ENCODE measurements around the gene CACNG4. TPM values are rescaled to one million over a fixed set of nuclear protein-coding genes. Genes with fewer than 3 reads are reported as not detected.

The CACNG4 gene
- total RNA-seq, 4 donors from 2014 or later = 0.27 to 1.9 TPM; not detected in 2

DNA sequence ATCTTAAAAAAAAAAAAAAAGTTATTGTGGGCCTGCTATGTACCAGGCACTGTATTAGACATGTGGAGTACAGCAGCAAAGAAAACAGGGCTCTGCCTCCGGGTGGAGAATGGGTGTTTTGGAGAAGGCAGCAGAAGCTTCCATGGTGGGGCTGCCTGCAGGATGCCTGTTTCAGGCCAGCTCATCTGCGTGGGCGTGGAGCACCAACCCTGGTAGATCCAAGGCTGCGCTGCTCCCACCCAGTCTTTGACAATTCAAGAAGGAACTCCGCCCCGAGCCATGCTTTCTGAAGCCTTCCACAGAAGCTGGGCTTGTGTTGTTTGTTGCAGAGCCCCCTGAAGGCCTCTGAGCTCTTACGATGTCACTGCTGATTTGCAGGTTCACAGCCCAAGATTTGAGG lies 56.7 kb downstream of the CACNG4 start:
- DNase-seq = no peak
- WGBS, 2 donors (ENCODE audit: low coverage in 1 of 2) = 87% methylated on average over 7 of the region's 7 CpGs; no CpG with 5 or more reads in 1 of the 2 donors
- intact Hi-C loops (cut with DNase I; ENCODE audit: low total_unique reads) = no loop called here
- no peak overlapping the region for H3K4me3 ChIP-seq
- no peaks in the 10 kb centered on the region for H3K27me3 ChIP-seq
- no peaks in the 10 kb centered on the region for H3K36me3 ChIP-seq
- peaks cover 0 to 9% (median 6%) of the 10 kb centered on the region in 4 donors for H3K4me1 ChIP-seq
- H3K9me3 ChIP-seq = no peaks in the 10 kb centered on the region
- no peak overlapping the region for H3K27ac ChIP-seq
- in situ Hi-C loops (cut with MboI; ENCODE audit: low pct_ligation_motif_present in 1 of 4, low pct_unique_long_range_greater_than_20kb in 1 of 4, low sequenced_read_pairs in 3 of 4) = no loop called here
- TF ChIP-seq, protein P1, sequence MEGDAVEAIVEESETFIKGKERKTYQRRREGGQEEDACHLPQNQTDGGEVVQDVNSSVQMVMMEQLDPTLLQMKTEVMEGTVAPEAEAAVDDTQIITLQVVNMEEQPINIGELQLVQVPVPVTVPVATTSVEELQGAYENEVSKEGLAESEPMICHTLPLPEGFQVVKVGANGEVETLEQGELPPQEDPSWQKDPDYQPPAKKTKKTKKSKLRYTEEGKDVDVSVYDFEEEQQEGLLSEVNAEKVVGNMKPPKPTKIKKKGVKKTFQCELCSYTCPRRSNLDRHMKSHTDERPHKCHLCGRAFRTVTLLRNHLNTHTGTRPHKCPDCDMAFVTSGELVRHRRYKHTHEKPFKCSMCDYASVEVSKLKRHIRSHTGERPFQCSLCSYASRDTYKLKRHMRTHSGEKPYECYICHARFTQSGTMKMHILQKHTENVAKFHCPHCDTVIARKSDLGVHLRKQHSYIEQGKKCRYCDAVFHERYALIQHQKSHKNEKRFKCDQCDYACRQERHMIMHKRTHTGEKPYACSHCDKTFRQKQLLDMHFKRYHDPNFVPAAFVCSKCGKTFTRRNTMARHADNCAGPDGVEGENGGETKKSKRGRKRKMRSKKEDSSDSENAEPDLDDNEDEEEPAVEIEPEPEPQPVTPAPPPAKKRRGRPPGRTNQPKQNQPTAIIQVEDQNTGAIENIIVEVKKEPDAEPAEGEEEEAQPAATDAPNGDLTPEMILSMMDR (IDR thresholded peaks at IDR 0.05) = no peak
- TF ChIP-seq POLR2AphosphoS5 (IDR thresholded peaks at IDR 0.05) (no peak), POLR2A (IDR thresholded peaks at IDR 0.05) (no peak), EP300 (IDR thresholded peaks at IDR 0.05; ENCODE audit: low read depth) (no peak)

DNA sequence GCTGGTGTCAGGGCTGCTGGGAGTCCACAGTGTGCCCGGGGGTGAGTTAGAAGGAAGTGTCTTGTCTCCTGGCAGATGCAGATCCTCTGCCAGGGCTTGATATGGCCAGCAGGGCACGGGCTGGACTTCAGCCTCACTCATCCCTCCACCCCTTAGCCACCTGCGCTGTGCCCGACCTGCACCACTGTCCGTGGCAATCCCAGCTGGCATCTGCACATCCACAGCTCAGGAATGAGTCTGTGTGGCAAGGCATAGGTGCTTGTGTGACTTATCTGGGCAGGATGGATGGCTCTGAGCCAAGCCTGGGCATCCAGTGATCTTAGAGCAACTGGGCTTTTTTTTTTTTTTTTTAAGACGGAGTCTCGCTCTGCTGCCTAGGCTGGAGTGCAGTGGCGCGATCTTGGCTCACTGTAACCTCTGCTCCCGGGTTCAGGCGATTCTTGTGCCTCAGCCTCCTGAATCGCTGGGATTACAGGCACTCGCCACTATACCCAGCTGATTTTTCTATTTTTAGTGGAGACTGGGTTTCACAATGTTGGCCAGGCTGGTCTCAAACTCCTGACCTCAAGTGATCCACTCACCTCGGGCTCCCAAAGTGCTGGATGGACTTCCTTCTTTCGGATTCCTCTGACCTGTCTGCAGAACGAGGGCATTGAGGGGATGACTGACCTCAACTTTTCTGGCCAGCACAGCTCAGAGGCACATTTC lies 57.4 kb downstream of the CACNG4 start:
- intact Hi-C loops (cut with DNase I; ENCODE audit: low total_unique reads) = no loop called here
- no peak for DNase-seq
- Histone ChIP-seq H3K36me3 (no peaks in the 10 kb centered on the region), H3K4me3 (no peak overlapping the region), H3K9me3 (no peaks in the 10 kb centered on the region), H3K27ac (no peak overlapping the region), H3K27me3 (no peaks in the 10 kb centered on the region), H3K4me1 (peaks cover 0 to 9% (median 6%) of the 10 kb centered on the region in 4 donors)
- in situ Hi-C loops (cut with MboI; ENCODE audit: low pct_ligation_motif_present in 1 of 4, low pct_unique_long_range_greater_than_20kb in 1 of 4, low sequenced_read_pairs in 3 of 4) = no loop called here
- no peak for TF ChIP-seq POLR2A (IDR thresholded peaks at IDR 0.05)
- WGBS, 2 donors (ENCODE audit: low coverage in 1 of 2) = 77 to 97% methylated on average over 5 to 16 of the region's 16 CpGs

DNA sequence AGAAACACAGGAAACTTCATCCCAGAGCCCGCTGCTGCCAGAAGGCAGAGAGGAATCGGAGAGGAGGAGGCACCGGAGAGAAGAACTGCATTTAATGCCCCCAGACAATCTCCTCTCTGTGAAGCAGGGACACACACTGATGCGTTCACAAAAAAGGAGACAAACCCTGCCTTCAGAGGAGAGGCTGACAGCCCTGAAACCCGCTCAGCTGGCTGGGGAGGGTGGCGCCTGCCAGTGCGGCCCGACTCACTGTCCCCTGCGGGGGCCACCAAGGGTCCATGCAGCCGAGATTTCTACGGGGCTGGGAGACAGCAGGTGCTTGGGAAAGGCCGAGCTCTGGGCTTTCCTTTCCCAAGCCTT lies 57.9 kb downstream of the CACNG4 start:
- DNase-seq = no peak
- WGBS, 2 donors (ENCODE audit: low coverage in 1 of 2) = 77 to 83% methylated on average over 1 to 10 of the region's 12 CpGs
- peaks cover 0 to 9% (median 6%) of the 10 kb centered on the region in 4 donors for H3K4me1 ChIP-seq
- H3K27me3 ChIP-seq = no peaks in the 10 kb centered on the region
- intact Hi-C loops (cut with DNase I; ENCODE audit: low total_unique reads) (no loop called here), in situ Hi-C loops (cut with MboI; ENCODE audit: low pct_ligation_motif_present in 1 of 4, low pct_unique_long_range_greater_than_20kb in 1 of 4, low sequenced_read_pairs in 3 of 4) (no loop called here)
- H3K27ac ChIP-seq = no peak overlapping the region
- no peaks in the 10 kb centered on the region for H3K36me3 ChIP-seq
- no peaks in the 10 kb centered on the region for H3K9me3 ChIP-seq
- no peak for TF ChIP-seq POLR2AphosphoS5 (IDR thresholded peaks at IDR 0.05)
- TF ChIP-seq, protein P1 (IDR thresholded peaks at IDR 0.05) = no peak
- TF ChIP-seq POLR2A (IDR thresholded peaks at IDR 0.05) = no peak
- TF ChIP-seq EP300 (IDR thresholded peaks at IDR 0.05; ENCODE audit: low read depth) = no peak
- no peak overlapping the region for H3K4me3 ChIP-seq

DNA sequence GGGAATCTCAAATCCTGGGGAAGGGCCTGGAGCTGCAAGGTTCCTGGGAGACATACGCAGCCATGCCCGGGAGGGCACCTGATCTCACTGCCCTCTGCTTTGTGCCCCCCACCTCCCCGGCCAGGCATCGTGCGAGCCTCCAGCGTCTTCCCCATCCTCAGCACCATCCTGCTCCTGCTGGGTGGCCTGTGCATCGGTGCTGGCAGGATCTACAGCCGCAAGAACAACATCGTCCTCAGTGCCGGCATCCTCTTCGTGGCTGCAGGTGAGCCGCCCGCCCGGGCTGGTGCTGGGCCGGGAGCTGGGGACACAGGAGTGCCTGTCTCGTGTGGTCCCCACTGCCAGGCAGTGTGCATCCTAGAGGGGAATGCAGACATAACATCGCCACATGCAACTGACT lies 60.2 kb downstream of the CACNG4 start:
- Histone ChIP-seq H3K9me3 (no peaks in the 10 kb centered on the region), H3K36me3 (no peaks in the 10 kb centered on the region), H3K27ac (peak overlapping the region in 1 of 4 donors; percentile 5), H3K4me1 (peaks cover 0 to 9% (median 6%) of the 10 kb centered on the region in 4 donors), H3K27me3 (no peaks in the 10 kb centered on the region), H3K4me3 (no peak overlapping the region)
- WGBS, 2 donors (ENCODE audit: low coverage in 1 of 2) = 78 to 89% methylated on average over 6 to 17 of the region's 17 CpGs
- TF ChIP-seq POLR2AphosphoS5 (IDR thresholded peaks at IDR 0.05) = no peak
- TF ChIP-seq, protein P1 (IDR thresholded peaks at IDR 0.05) = no peak
- TF ChIP-seq POLR2A (IDR thresholded peaks at IDR 0.05) = no peak
- TF ChIP-seq EP300 (IDR thresholded peaks at IDR 0.05; ENCODE audit: low read depth) = no peak
- intact Hi-C loops (cut with DNase I; ENCODE audit: low total_unique reads) (no loop called here), in situ Hi-C loops (cut with MboI; ENCODE audit: low pct_ligation_motif_present in 1 of 4, low pct_unique_long_range_greater_than_20kb in 1 of 4, low sequenced_read_pairs in 3 of 4) (no loop called here)
- DNase-seq = no peak
